NAMALWA (cell line): ENCODE results near the gene ING4.

Experiments used
- DNase-seq: peaks from one replicate; pipeline ENCODE4 v3.0.0-alpha.2; 2015; ENCODE audit warnings: low spot score

The ING4 gene

DNA sequence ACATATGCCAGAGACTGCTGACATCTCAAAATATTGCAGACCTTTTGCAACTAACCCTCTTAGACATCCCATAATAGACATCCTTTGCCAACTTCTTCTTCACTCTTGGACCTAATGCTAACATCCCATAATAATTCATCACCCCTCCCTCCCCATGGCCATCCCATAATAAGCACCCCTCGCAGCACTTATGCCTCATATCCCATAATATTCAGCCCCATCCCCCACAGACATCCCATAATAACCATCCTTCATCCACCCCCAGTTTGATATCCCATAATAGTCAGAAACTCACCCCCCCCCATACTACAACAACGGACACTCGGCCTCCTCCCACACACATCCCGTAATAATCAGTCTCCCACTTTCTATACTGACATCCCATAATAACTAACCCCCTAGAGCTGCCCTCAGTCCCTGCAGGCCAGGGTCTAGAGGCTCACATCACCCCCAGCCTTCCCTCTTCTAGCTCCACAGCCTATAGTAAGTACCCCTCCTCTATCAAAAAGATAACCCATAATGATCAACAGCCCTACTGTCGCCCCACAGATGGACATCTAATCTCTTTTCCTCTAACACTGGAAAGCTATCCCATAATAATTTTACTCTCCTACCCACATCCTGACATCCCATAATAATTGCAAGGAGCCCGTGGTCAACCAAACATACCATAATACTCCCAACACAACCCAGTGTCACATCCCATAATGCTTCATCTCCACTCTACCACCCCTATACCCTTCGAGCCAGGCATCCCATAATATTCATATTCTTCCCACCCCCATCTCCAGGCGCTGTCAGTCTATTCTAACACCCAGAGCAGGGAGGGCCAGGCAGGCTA is 54.9 kb downstream of the ING4 start:
- peak; percentile 75 for DNase-seq

DNA sequence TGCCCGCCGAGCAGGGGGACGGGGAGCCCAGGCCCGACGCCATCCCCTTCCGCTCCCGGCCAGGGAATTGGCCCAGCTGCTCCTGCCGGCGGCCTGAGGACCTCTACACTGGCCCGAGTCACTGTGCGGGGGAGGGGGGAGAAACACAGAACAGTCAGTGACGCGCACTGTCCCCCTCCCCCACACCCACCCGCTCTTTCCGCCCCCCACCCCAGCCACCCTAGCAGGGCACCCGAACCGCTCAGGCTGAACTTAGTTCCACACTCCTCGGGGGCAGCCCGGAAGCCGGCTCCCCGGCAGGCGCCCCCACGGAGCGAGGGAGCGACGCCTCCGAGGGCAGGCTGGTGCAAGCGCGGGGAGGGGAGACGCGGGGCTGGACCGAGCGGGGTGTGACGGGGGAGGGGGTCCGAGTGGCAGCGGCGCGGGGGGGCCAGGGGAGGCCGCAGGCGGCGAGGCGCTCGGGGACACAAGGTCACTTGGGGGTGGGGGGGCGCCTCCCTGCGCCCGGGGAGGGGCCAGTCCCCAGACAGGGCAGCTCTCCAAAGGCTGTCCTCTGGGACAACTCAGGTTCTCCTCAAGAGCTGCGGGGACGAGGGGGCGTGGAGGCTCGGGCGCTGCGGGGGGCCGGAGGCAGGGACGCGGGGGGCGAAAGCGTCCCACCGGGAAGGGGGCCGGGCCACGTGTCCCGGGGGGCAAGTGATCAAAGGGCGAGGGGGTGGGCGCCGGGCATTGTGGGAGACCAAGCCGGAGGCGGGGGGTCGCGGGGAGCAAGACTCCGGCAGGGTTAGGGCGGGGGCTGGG is 56.4 kb downstream of the ING4 start:
- peak; percentile 62 for DNase-seq

DNA sequence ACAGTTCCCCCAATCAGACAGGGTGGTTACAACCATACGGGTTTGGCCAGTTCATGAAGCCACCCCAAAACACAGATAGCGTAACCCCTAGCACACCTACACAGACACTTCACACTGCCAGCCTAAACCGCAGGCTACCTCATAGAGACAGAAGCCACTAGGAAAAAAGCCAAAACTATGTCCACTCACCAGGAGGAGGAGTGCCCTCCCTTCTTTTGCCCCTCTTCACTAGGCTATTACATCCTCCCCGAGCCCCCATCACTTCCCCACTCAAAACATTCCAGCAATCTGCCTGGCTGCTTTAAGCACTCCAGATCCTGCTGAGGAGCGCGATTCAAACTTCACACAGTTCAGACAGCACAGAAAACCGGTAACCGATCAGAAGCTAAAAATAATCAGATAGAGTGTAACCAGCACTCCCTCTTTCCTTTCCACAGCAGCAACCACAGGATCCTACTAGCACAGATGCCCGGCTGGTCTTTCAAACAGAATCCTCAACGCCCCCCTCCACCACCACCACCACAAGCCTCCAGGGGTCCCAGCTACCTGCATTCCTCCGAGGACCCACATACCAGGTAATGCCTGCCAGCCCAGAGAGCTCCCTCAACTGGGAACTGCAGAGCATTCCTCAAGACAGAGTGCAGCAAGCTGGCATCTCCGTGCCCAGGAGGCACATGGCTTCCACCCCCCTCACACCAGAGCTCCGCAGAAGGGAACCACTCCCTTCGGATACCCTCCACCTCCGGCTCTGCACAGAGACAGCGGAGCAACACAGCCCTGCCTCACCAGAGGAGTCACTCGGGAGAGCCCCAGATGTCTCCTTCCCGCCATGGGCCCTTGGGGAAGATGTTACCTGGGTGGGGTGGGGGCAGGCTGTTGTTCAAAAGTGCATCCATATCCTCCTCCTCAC is 57.2 kb downstream of the ING4 start:
- DNase-seq, result peak; percentile 61

DNA sequence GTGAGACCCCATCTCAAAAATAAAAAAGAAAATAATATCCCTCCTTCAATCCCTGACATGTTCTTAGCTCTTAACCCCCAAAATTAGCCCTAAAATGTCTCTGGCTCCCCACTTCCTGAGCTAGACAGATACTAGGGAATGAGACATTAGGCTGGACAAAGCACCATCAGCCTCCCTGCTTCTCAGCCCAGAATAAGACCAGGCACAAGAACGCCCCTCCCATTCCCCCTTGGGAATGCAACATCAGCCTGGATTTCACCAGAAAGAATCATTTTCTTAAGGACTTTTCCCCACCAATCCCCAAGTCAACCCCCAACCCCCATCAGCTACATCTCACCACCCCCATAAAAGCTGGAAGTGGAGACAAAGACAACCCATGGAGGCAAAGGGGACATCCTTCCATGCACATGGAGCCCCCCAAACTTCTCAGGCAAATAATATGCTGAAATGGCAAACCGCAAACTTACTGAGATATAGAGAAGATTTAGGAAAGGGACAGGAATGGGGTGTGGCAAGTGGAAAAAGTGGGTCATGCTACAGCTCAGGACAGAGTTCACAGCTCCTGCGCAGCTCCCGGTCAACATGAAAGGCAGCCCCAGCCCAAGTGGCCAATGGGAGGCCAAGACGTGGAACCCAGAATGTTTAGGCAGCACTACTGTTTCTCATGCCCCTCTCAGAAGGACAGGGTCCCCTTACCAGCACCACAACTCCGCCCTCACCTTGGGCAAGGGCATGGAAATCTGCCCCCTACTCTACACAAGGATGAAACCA is 58.5 kb downstream of the ING4 start:
- DNase-seq, result no peak

DNA sequence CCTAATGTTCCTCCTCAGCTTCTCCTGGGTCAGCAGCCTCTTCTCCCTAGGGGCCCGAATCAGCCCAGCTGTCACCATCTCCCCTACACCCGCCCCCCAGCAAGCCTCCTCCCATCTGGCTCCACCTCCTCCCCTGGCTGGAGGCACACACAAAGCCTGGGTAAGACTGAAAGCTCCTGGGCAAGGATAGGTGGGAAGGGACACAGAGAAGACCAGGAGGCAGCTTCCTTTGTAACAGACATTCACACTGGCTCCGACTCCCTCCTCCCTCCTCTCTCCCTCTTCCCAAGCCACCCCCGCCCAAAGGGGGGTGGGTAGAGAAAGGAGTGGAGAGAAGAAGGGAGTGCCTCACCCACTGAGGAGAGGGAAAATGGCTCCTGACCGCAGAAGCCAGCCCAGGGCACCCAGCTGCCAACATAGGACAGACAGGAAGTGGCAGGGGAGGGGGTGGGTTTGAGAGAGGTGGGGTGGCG is 59.8 kb downstream of the ING4 start:
- no peak for DNase-seq

DNA sequence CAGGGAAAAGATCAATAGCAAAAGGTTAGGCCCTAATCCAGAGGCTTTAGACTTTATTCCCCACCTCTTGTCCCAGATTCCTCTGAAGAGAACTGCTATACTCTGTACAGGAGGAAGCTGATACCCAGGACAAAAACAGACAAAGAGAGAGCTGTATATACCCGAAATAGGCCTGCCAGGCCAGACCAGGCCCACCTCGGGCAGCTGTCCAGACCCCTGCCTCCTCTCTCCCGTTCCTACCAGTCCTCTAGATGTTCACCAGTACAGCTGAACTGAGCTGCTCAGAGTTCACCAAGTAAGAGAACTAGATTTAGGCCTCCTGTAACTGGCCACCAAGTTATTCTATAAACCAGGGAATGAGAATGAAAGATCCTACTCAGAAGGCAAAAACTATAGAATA is 60.4 kb downstream of the ING4 start:
- no peak for DNase-seq
